Chondrocyte (in vitro differentiated cells): ENCODE results near the gene TCERG1L. TPM values are rescaled to one million over a fixed set of nuclear protein-coding genes. Genes with fewer than 3 reads are reported as not detected.

Experiments used
- DNase-seq: peaks from one replicate; pipeline ENCODE4 v3.0.0; 2021; ENCODE audit warnings: mixed read lengths, low spot score
- H3K27ac Mint-ChIP-seq: one replicate; pipeline ENCODE4 v1.8.0; 2021; ENCODE audit warnings: mild to moderate bottlenecking, moderate library complexity, mixed read lengths; ENCODE audit not compliant: unreplicated experiment
- H3K27me3 Mint-ChIP-seq: 2 replicates; pipeline ENCODE4 v1.8.0; 2021; ENCODE audit warnings: low read depth, mixed read lengths
- H3K36me3 Mint-ChIP-seq: 2 replicates; pipeline ENCODE4 v1.8.0; 2021; ENCODE audit warnings: low read depth, mixed read lengths
- H3K4me1 Mint-ChIP-seq: 2 replicates; pipeline ENCODE4 v1.8.0; 2021; ENCODE audit warnings: low read depth, mild to moderate bottlenecking, mixed read lengths
- H3K4me3 Mint-ChIP-seq: one replicate; pipeline ENCODE4 v1.8.0; 2021; ENCODE audit warnings: mild to moderate bottlenecking, moderate library complexity, mixed read lengths; ENCODE audit not compliant: unreplicated experiment
- H3K9me3 Mint-ChIP-seq: 2 replicates; pipeline ENCODE4 v1.8.0; 2021; ENCODE audit warnings: low read depth, mixed read lengths
- CTCF ChIP-seq: fragments of 200-600 bp; sonication (generic); IDR thresholded peaks from 2 replicates; pipeline ENCODE4 v1.5.0; 2021; ENCODE audit warnings: antibody characterized with exemption, mild to moderate bottlenecking, moderate library complexity
- total RNA-seq: library from RNA; stranded (reverse); gene quantifications from 3 replicates; pipeline ENCODE4 v1.2.1, GENCODE V29; 2021

Gene TCERG1L
- total RNA-seq, 1 donor from 2014 or later = not detected

DNA sequence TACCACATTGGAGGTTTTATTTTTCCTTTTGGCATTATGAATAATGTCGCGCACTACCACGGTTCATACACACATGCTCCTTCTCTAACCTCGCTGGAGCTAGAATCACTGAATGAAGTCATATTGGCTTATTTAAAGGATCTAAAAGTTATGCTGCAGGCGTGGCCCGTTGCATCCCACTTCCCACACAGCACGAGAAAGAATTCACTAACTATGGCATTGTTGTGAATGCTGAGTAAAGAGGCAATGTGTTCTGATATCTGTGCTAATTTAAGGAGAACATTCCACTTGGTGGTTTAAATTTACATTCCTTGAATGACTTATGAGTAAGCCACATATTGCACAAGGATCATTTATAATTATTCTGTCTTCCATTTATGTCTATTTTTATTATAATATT is 20.7 kb downstream of the TCERG1L start:
- no peaks in the 10 kb centered on the region for H3K4me1 Mint-ChIP-seq
- no peaks in the 10 kb centered on the region for H3K36me3 Mint-ChIP-seq
- H3K4me3 Mint-ChIP-seq = no peak overlapping the region
- no peaks in the 10 kb centered on the region for H3K27me3 Mint-ChIP-seq
- H3K27ac Mint-ChIP-seq = no peak overlapping the region
- DNase-seq = no peak
- no peak for TF ChIP-seq CTCF
- peaks cover 29% of the 10 kb centered on the region for H3K9me3 Mint-ChIP-seq

DNA sequence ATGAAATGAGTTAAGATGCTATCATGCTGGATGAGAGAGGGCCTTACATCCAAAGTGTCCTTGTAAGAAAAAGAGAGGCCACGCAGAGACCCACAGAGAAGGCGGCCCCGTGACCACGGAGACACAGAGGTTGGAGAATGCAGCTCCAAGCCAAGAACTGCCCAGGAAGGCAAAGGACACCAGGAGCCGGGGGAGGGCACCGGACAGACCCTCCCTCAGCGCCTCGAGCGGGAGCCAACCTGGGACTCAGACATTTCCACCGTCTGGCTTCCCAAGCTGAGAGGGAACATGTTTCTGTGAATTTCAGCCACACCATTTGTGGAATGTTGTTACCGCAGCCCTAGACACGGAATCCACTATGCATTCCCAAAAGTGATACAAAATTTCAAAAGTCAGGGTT is 22.9 kb downstream of the TCERG1L start:
- Mint-ChIP-seq H3K4me3 (no peak overlapping the region), H3K4me1 (no peaks in the 10 kb centered on the region), H3K27ac (no peak overlapping the region), H3K27me3 (no peaks in the 10 kb centered on the region), H3K9me3 (peaks cover 24% of the 10 kb centered on the region), H3K36me3 (no peaks in the 10 kb centered on the region)
- TF ChIP-seq CTCF = no peak
- DNase-seq = peak; percentile 68

DNA sequence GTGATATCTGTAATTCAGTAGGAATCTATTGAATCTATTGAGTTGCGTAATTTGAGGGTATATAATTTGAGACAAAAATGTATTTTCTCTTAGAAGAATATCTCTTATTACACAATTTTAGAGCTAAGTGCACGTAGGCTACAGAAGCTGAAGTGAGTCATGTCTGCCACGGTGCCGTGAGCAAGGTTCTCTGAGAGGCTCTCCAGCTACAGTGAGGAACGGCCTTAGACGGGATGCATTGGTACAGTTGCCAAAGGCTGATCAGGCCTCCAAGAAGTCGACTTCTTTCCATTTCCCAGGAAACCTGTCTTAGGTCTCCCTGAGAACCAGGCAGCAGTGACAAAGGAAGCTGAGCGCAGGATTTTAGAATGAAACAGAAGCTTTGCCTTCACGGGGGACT is 28.6 kb downstream of the TCERG1L start:
- no peak overlapping the region for H3K4me3 Mint-ChIP-seq
- peaks cover 21% of the 10 kb centered on the region for H3K9me3 Mint-ChIP-seq
- H3K27ac Mint-ChIP-seq = no peak overlapping the region
- no peaks in the 10 kb centered on the region for H3K27me3 Mint-ChIP-seq
- H3K36me3 Mint-ChIP-seq = no peaks in the 10 kb centered on the region
- no peaks in the 10 kb centered on the region for H3K4me1 Mint-ChIP-seq
- no peak for TF ChIP-seq CTCF
- DNase-seq = no peak

- Mint-ChIP-seq H3K4me1 (no peaks in the 10 kb centered on the region), H3K27me3 (no peaks in the 10 kb centered on the region), H3K36me3 (no peaks in the 10 kb centered on the region), H3K9me3 (peaks cover 16% of the 10 kb centered on the region), H3K4me3 (no peak overlapping the region), H3K27ac (no peak overlapping the region)
- DNase-seq = no peak
- TF ChIP-seq CTCF = no peak
Measured at GRCh38 chr10:131280101-131280500, 31.4 kb downstream of the TCERG1L start.

DNA sequence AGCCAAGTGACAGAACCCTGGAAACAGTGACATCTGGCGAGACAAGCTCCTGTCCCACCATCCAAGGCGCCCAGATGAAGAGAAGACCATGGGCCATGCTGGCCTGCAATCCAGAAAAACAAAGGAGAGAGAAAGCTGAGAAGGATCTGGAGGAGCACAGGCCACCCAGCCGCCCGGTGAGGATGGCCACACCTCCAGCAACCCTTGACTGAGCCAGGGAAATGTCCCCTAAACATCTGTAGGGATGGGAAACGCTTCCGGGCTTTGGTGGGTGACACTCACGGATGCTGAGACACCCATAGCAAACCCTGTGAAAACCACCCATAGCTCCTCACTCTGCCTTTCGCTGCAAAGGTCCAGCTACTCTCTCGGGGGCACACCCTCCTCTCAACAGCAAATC is 32.0 kb downstream of the TCERG1L start:
- Mint-ChIP-seq H3K36me3 (no peaks in the 10 kb centered on the region), H3K9me3 (peaks cover 16% of the 10 kb centered on the region), H3K27me3 (no peaks in the 10 kb centered on the region), H3K4me3 (no peak overlapping the region), H3K4me1 (no peaks in the 10 kb centered on the region), H3K27ac (no peak overlapping the region)
- no peak for DNase-seq
- no peak for TF ChIP-seq CTCF
